ENCODE measurements around the gene FSTL1. TPM values are rescaled to one million over a fixed set of nuclear protein-coding genes. Genes with fewer than 3 reads are reported as not detected.
A peak's percentile ranks its signal among the peaks of the same experiment; 100 is the strongest.

FSTL1 gene
- total RNA-seq, 4 donors from 2014 or later = 532 to 861 (median 705) TPM

- TF ChIP-seq, protein P1, sequence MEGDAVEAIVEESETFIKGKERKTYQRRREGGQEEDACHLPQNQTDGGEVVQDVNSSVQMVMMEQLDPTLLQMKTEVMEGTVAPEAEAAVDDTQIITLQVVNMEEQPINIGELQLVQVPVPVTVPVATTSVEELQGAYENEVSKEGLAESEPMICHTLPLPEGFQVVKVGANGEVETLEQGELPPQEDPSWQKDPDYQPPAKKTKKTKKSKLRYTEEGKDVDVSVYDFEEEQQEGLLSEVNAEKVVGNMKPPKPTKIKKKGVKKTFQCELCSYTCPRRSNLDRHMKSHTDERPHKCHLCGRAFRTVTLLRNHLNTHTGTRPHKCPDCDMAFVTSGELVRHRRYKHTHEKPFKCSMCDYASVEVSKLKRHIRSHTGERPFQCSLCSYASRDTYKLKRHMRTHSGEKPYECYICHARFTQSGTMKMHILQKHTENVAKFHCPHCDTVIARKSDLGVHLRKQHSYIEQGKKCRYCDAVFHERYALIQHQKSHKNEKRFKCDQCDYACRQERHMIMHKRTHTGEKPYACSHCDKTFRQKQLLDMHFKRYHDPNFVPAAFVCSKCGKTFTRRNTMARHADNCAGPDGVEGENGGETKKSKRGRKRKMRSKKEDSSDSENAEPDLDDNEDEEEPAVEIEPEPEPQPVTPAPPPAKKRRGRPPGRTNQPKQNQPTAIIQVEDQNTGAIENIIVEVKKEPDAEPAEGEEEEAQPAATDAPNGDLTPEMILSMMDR (IDR thresholded peaks at IDR 0.05) = no peak
- DNase-seq (ENCODE audit: low spot score) (no peak), ATAC-seq (ENCODE audit: low FRiP score) (no peak)
These were observed 41.3 kb upstream of the FSTL1 start for GRCh38 chr3:120492103-120492502.

DNA sequence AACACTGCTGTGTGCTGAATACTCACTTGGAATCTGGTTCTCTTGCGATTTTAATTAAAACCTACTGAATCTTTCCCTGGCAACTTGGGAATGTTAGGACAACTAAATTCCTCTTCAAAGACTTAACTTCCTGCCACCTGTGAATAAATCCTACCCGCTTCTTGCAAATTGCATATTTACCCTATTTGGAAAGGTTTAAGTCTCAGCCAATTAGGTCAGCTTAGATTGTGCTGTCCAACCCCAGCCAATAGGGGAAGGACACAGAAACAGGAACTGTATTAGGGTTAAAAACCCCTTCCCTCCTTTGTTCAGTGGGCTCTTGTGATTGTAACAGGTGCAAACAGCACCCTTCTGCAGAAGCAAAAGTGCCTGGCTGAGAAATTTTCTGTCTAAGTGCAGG lies 38.6 kb upstream of the FSTL1 start:
- no peak for ATAC-seq (ENCODE audit: low FRiP score)
- TF ChIP-seq, protein P1 (IDR thresholded peaks at IDR 0.05) = no peak
- DNase-seq (ENCODE audit: low spot score) = no peak

DNA sequence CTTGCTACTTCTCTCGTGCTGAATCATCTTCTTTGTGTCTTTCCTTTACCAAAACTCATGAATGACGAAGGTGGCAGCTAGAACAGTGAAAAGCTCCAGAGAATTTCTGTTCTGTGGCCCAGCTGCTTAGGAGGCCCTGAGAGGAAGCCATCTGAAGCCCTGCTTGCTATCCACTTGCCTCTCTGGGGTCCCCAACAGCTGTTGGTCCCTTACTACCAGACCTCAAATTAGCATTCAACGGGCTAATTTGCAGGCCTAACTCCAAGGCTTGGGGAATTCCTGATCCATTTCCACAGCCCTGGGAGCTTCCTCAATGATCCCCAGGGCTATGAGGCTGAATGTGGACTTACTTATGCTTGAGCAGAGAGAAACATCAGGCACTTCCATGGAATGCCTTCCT lies 37.5 kb upstream of the FSTL1 start:
- no peak for ATAC-seq (ENCODE audit: low FRiP score)
- DNase-seq (ENCODE audit: low spot score) = no peak
- TF ChIP-seq, protein P1 (IDR thresholded peaks at IDR 0.05) = no peak

DNA sequence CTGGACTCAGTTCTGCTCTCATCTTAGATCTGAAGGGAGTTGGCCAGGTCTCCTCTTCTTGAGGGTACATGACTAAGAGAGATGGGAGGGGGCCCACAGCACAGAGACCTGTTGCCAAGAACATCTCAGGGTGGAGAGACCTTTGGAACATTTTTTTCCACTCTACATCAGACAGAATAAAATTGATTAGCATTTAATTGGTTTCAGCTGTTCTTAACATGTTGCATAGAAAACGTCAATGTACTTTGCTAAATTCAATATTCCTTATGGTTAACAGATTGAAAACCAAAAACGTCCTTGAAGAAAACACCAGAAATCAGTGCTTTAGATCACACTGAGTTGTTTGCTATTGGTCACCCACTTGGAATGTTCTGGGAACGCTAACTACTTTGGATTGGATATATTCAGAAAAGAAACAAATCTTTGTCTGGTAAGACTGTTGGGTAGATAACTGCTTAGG lies 36.4 kb upstream of the FSTL1 start:
- TF ChIP-seq, protein P1 (IDR thresholded peaks at IDR 0.05) = no peak
- ATAC-seq (ENCODE audit: low FRiP score) (peak; percentile 84), DNase-seq (ENCODE audit: low spot score) (no peak)

DNA sequence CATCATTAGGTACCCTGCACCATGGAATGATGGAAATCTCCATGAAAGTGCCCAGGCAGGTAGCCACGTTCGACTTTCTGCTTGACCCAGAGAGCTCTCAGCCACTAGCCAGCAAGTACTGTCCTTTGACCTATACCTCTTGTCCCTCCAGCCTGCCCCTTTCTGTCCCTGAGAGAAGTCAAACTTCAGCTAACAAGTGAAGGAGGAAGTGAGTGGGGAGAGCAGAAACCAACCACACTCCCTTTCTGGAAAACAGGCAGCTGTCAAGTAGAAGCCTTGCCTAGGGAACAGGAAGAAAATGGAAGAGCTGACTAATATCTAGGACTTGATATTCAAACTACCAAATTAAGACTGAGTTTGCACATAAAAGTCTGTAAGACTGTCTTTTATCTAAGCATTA lies 30.3 kb upstream of the FSTL1 start:
- no peak for ATAC-seq (ENCODE audit: low FRiP score)
- TF ChIP-seq, protein P1 (IDR thresholded peaks at IDR 0.05) = no peak
- no peak for DNase-seq (ENCODE audit: low spot score)

GRCh38 chr3:120477781-120478180 lies 27.0 kb upstream of the FSTL1 start:
- no peak for ATAC-seq (ENCODE audit: low FRiP score)
- TF ChIP-seq, protein P1 (IDR thresholded peaks at IDR 0.05) = no peak
- no peak for DNase-seq (ENCODE audit: low spot score)

- no peak for DNase-seq (ENCODE audit: low spot score)
- TF ChIP-seq, protein P1 (IDR thresholded peaks at IDR 0.05) = no peak
These were observed 25.1 kb upstream of the FSTL1 start for GRCh38 chr3:120475722-120476377.

More at GRCh38 chr3:120475722-120476377, 25.1 kb upstream of the FSTL1 start:
- ATAC-seq (ENCODE audit: low FRiP score) = no peak

All from omental fat pad (tissue), 4 donors.